ENCODE measurements around the gene HYAL3. TPM values are rescaled to one million over a fixed set of nuclear protein-coding genes. Genes with fewer than 3 reads are reported as not detected.
A peak's percentile ranks its signal among the peaks of the same experiment; 100 is the strongest.

The HYAL3 gene
- total and polyA plus RNA-seq, 2 of the 13 experiments (the other 11 are each of a cell fraction or from before 2014, with no cell fraction given): 5.5 to 10.4 TPM

GRCh38 chr3:50303013-50303815 is 4.0 kb upstream of the HYAL3 start, which contains the start of gene HYAL1 (continued):
- TF ChIP-seq CREB1 (IDR thresholded peaks at IDR 0.05) (no peak), CREB1 (CRISPR knock-in tag; IDR thresholded peaks at IDR 0.05) (no peak), DNMT3B (CRISPR knock-in tag; conservative IDR thresholded peaks at IDR 0.05) (no peak), NFKB2 (CRISPR knock-in tag; IDR thresholded peaks at IDR 0.05; ENCODE audit: borderline replicate concordance) (0 out of 2 replicates have a peak, but pooled peaks have one; percentile 16), ZNF510 (CRISPR knock-in tag; IDR thresholded peaks at IDR 0.05; ENCODE audit: low read depth) (peak; percentile 20; the same call in 1 of the 2 replicates), HIC2 (CRISPR knock-in tag; IDR thresholded peaks at IDR 0.05; ENCODE audit: low read depth) (peak; percentile 70), PITX1 (CRISPR knock-in tag; IDR thresholded peaks at IDR 0.05) (peak; percentile 85), ZEB1 (IDR thresholded peaks at IDR 0.05; ENCODE audit: insufficient replicate concordance, low read depth) (no peak), RXRB (CRISPR knock-in tag; IDR thresholded peaks at IDR 0.05; ENCODE audit: borderline replicate concordance) (peak; percentile 34; the same call in 1 of the 2 replicates), SRY (CRISPR knock-in tag; IDR thresholded peaks at IDR 0.05) (no peak), ATM (IDR thresholded peaks at IDR 0.05; ENCODE audit: borderline replicate concordance) (no peak), ZFP36L2 (CRISPR knock-in tag; IDR thresholded peaks at IDR 0.05) (no peak), BCL3 (CRISPR knock-in tag; IDR thresholded peaks at IDR 0.05) (no peak), RNF219 (CRISPR knock-in tag; IDR thresholded peaks at IDR 0.05) (0 out of 2 replicates have a peak, but pooled peaks have one; percentile 67), CHCHD3 (CRISPR knock-in tag; IDR thresholded peaks at IDR 0.05) (peak; percentile 72), ZBTB25 (CRISPR knock-in tag; IDR thresholded peaks at IDR 0.05) (peak; percentile 48; the same call in 1 of the 2 replicates), ZFP82 (CRISPR knock-in tag; IDR thresholded peaks at IDR 0.05; ENCODE audit: borderline replicate concordance) (peak; percentile 88), ZNF101 (CRISPR knock-in tag; IDR thresholded peaks at IDR 0.05; ENCODE audit: borderline replicate concordance, low read depth) (no peak), POLR2G (IDR thresholded peaks at IDR 0.05; ENCODE audit: low read depth, low read length) (peak; percentile 99), PRPF4 (IDR thresholded peaks at IDR 0.05; ENCODE audit: low read depth, low read length, poor library complexity, severe bottlenecking) (no peak), ZNF672 (CRISPR knock-in tag; IDR thresholded peaks at IDR 0.05) (no peak), HDAC1 (CRISPR knock-in tag; IDR thresholded peaks at IDR 0.05) (peak; percentile 83), CENPT (CRISPR knock-in tag; IDR thresholded peaks at IDR 0.05; ENCODE audit: low read depth) (no peak), ZMAT5 (CRISPR knock-in tag; IDR thresholded peaks at IDR 0.05; ENCODE audit: borderline replicate concordance, low read depth) (no peak)
